KMS-11 (cell line): ENCODE data around the gene FOLH1.
"Not testable (repeated sequence)": the region's sequence is repeated elsewhere in the genome, so short reads cannot be mapped to it uniquely, and the experiment has no call there.

Source experiments
- H2AFZ ChIP-seq: fragments of 200-600 bp; sonication (generic); 2 replicates; pipeline ENCODE4 v1.6.1; 2016; ENCODE audit warnings: antibody characterized with exemption, mixed run types, low read depth
- H3K27ac ChIP-seq: fragments of 200-600 bp; sonication (generic); 2 replicates; pipeline ENCODE4 v1.6.1; 2016; ENCODE audit warnings: mild to moderate bottlenecking, mixed run types
- H3K27me3 ChIP-seq: fragments of 200-600 bp; sonication (generic); 2 replicates; pipeline ENCODE4 v1.6.1; 2017; ENCODE audit warnings: mild to moderate bottlenecking, low read depth, mixed run types, moderate library complexity; ENCODE audit not compliant: insufficient read depth
- H3K36me3 ChIP-seq: fragments of 200-600 bp; sonication (generic); 2 replicates; pipeline ENCODE4 v1.6.1; 2017; ENCODE audit warnings: mild to moderate bottlenecking, mixed run types; ENCODE audit not compliant: insufficient read depth
- H3K4me1 ChIP-seq: fragments of 200-600 bp; sonication (generic); 2 replicates; pipeline ENCODE4 v1.6.1; 2016; ENCODE audit warnings: mild to moderate bottlenecking, low read depth, mixed run types; ENCODE audit not compliant: poor library complexity, severe bottlenecking
- H3K4me2 ChIP-seq: fragments of 200-600 bp; sonication (generic); 2 replicates; pipeline ENCODE4 v1.7.0; 2016; ENCODE audit warnings: mild to moderate bottlenecking, mixed run types
- H3K4me3 ChIP-seq: fragments of 200-600 bp; sonication (generic); IDR thresholded peaks from 2 replicates; pipeline ENCODE4 v1.6.1; 2017; ENCODE audit warnings: low read depth, low read length, mixed read lengths; ENCODE audit not compliant: insufficient read depth
- H3K79me2 ChIP-seq: fragments of 200-600 bp; sonication (generic); 2 replicates; pipeline ENCODE4 v1.6.1; 2016; ENCODE audit warnings: low read depth, mixed run types; ENCODE audit not compliant: insufficient read depth
- H3K9ac ChIP-seq: fragments of 200-600 bp; sonication (generic); 2 replicates; pipeline ENCODE4 v1.6.1; 2016; ENCODE audit warnings: mild to moderate bottlenecking, mixed run types
- H4K20me1 ChIP-seq: fragments of 200-600 bp; sonication (generic); 2 replicates; pipeline ENCODE4 v1.6.1; 2016; ENCODE audit warnings: mild to moderate bottlenecking, mixed run types; ENCODE audit not compliant: insufficient read depth
- CTCF ChIP-seq: fragments of 200-600 bp; sonication (generic); conservative IDR thresholded peaks from 2 replicates; pipeline ENCODE4 v1.6.1; 2017; ENCODE audit warnings: low read depth, mild to moderate bottlenecking, antibody characterized with exemption, low read length, moderate library complexity, mixed read lengths

FOLH1 gene

GRCh38 chr11:49208006-49208721, at the start of gene FOLH1:
Gene FOLH1, minus strand, starts transcription at chr11:49208602. Its CDS starts 193 bp downstream, at chr11:49208409.
- Histone ChIP-seq H3K36me3 (no peaks in the 10 kb centered on the region), H3K4me2 (peak within 1 kb of the TSS; percentile 62), H3K27ac (no peak within 1 kb of the TSS), H3K9ac (peak within 1 kb of the TSS; percentile 41; the same call in 1 of the 2 replicates), H3K4me1 (no peaks in the 10 kb centered on the region), H3K79me2 (no peaks in the 10 kb centered on the region), H3K27me3 (no peaks in the 10 kb centered on the region), H4K20me1 (no peaks in the 10 kb centered on the region), H3K4me3 (no peak within 1 kb of the TSS), H2AFZ (peak within 1 kb of the TSS; percentile 90)
- no peak for TF ChIP-seq CTCF

- H3K36me3 ChIP-seq, H3K4me1 ChIP-seq, H3K27ac ChIP-seq, H2AFZ ChIP-seq, H3K79me2 ChIP-seq, H3K9ac ChIP-seq, H3K4me3 ChIP-seq, H3K27me3 ChIP-seq, H4K20me1 ChIP-seq, H3K4me2 ChIP-seq: not testable (repeated sequence)
Observed at GRCh38 chr11:49255148-49255547, 46.7 kb upstream of the FOLH1 start.

GRCh38 chr11:49251212-49251611, 42.8 kb upstream of the FOLH1 start:
- not testable (repeated sequence) for H3K4me3 ChIP-seq, H2AFZ ChIP-seq, H3K9ac ChIP-seq, H3K36me3 ChIP-seq, H3K27ac ChIP-seq, H3K79me2 ChIP-seq, H3K4me1 ChIP-seq, H3K4me2 ChIP-seq, H4K20me1 ChIP-seq, H3K27me3 ChIP-seq

GRCh38 chr11:49250398-49251115, 42.2 kb upstream of the FOLH1 start:
- H3K4me2 ChIP-seq, H3K4me1 ChIP-seq, H3K27ac ChIP-seq, H3K9ac ChIP-seq, H3K27me3 ChIP-seq, H3K36me3 ChIP-seq, H3K79me2 ChIP-seq, H2AFZ ChIP-seq, H4K20me1 ChIP-seq, H3K4me3 ChIP-seq: not testable (repeated sequence)

GRCh38 chr11:49249363-49249762, 41.0 kb upstream of the FOLH1 start:
- not testable (repeated sequence) for H3K4me2 ChIP-seq, H2AFZ ChIP-seq, H3K9ac ChIP-seq, H3K36me3 ChIP-seq, H4K20me1 ChIP-seq, H3K79me2 ChIP-seq, H3K4me3 ChIP-seq, H3K4me1 ChIP-seq, H3K27ac ChIP-seq, H3K27me3 ChIP-seq

- not testable (repeated sequence) for H3K27ac ChIP-seq, H2AFZ ChIP-seq, H3K4me1 ChIP-seq, H3K79me2 ChIP-seq, H3K4me2 ChIP-seq, H3K4me3 ChIP-seq, H3K36me3 ChIP-seq, H3K27me3 ChIP-seq, H4K20me1 ChIP-seq, H3K9ac ChIP-seq
Observed at GRCh38 chr11:49233685-49234084, 25.3 kb upstream of the FOLH1 start.

- H3K9ac ChIP-seq, H3K27me3 ChIP-seq, H3K36me3 ChIP-seq, H3K27ac ChIP-seq, H3K4me1 ChIP-seq, H2AFZ ChIP-seq, H3K4me2 ChIP-seq, H3K79me2 ChIP-seq, H4K20me1 ChIP-seq, H3K4me3 ChIP-seq: not testable (repeated sequence)
Observed at GRCh38 chr11:49233019-49233418, 24.6 kb upstream of the FOLH1 start.

GRCh38 chr11:49231725-49232124, 23.3 kb upstream of the FOLH1 start:
- not testable (repeated sequence) for H3K4me2 ChIP-seq, H4K20me1 ChIP-seq, H3K27ac ChIP-seq, H3K36me3 ChIP-seq, H2AFZ ChIP-seq, H3K27me3 ChIP-seq, H3K9ac ChIP-seq, H3K4me1 ChIP-seq, H3K79me2 ChIP-seq, H3K4me3 ChIP-seq

- H3K27me3 ChIP-seq, H3K36me3 ChIP-seq, H3K27ac ChIP-seq, H3K4me3 ChIP-seq, H3K4me1 ChIP-seq, H3K4me2 ChIP-seq, H3K79me2 ChIP-seq, H2AFZ ChIP-seq, H4K20me1 ChIP-seq, H3K9ac ChIP-seq: not testable (repeated sequence)
Observed at GRCh38 chr11:49230534-49230933, 22.1 kb upstream of the FOLH1 start.
